ENCODE measurements around the gene COL18A1. TPM values are rescaled to one million over a fixed set of nuclear protein-coding genes. Genes with fewer than 3 reads are reported as not detected.

The COL18A1 gene
- total and polyA plus RNA-seq, 2 experiments from 2014 or later, result 97.1 to 140 TPM

DNA sequence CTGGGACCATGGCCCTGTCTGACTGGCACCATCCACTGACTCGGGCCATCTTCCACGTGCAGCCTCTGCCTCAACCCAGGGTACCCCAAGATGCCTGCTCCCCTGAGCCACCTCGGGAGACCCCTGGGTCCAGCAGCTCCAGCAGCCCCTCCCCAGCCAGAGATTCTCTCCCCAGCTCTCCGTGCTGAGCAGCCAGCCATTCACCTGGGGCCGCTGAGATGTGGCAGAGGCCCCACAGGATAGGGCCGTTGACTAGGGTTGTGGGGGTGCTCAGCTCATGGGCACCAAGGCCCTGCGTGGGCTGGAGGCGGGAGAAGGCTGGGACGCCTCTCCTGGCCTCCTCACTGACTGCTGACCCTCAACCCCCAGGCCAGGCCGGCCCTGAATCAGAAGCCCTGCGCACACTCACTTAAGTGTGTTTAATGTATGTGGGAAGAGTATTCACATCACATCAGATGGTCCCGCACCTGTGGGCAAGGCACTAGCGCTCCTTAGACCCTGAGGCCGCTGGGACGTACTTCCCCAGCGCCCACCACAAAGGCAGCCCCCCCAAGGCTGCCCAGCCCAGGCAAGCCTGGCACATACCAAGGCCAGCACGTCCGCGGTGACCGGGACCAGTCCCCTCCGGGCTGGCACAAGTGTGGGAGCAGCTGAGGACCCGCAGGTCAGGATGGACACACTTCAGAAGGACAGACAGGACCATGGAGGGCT is 109.5 kb downstream of the COL18A1 start:
- Histone ChIP-seq H3K36me3 (replicated peaks; ENCODE audit: insufficient read depth, low read depth) (no peaks in the 10 kb centered on the region), H3K27me3 (no peaks in the 10 kb centered on the region), H3K4me1 (ENCODE audit: insufficient read depth) (no peaks in the 10 kb centered on the region), H3K27ac (no peak overlapping the region), H3K9me2 (replicated peaks; ENCODE audit: insufficient read depth) (no peaks in the 10 kb centered on the region), H2AFZ (no peak overlapping the region), H3K4me3 (no peak overlapping the region), H3K79me2 (no peaks in the 10 kb centered on the region), H3K4me2 (no peak overlapping the region), H3K9me3 (ENCODE audit: low read depth) (peaks cover 15% of the 10 kb centered on the region), H4K20me1 (ENCODE audit: insufficient read depth, poor library complexity, severe bottlenecking) (no peaks in the 10 kb centered on the region)
- WGBS (ENCODE audit: low lambda C conversion rate, missing lambda C conversion rate), result 92% methylated on average over 22 of the region's 22 CpGs
- no peak for TF ChIP-seq CTCF (IDR thresholded peaks at IDR 0.05; ENCODE audit: poor library complexity)
- no peak for TF ChIP-seq EZH2phosphoT487 (IDR thresholded peaks at IDR 0.05; ENCODE audit: low read depth, severe bottlenecking, unreplicated experiment)
- no peak for DNase-seq (ENCODE audit: low spot score)

GRCh38 chr21:45515241-45516061 is 110.5 kb downstream of the COL18A1 start:
- H3K27ac ChIP-seq, result no peak overlapping the region
- no peaks in the 10 kb centered on the region for H3K79me2 ChIP-seq
- H3K4me2 ChIP-seq, result no peak overlapping the region
- DNase-seq (ENCODE audit: low spot score), result no peak
- no peak for TF ChIP-seq CTCF (IDR thresholded peaks at IDR 0.05; ENCODE audit: poor library complexity)
- TF ChIP-seq EZH2phosphoT487 (IDR thresholded peaks at IDR 0.05; ENCODE audit: low read depth, severe bottlenecking, unreplicated experiment), result no peak
- TF ChIP-seq EZH2 (IDR thresholded peaks at IDR 0.05; ENCODE audit: borderline replicate concordance), result no peak
- no peaks in the 10 kb centered on the region for H3K9me2 ChIP-seq (replicated peaks; ENCODE audit: insufficient read depth)
- H2AFZ ChIP-seq, result no peak overlapping the region
- H3K27me3 ChIP-seq, result no peaks in the 10 kb centered on the region
- peaks cover 25% of the 10 kb centered on the region for H3K9me3 ChIP-seq (ENCODE audit: low read depth)
- WGBS (ENCODE audit: low lambda C conversion rate, missing lambda C conversion rate), result 97% methylated on average over 26 of the region's 31 CpGs
- no peak overlapping the region for H3K4me3 ChIP-seq
- H4K20me1 ChIP-seq (ENCODE audit: insufficient read depth, poor library complexity, severe bottlenecking), result no peaks in the 10 kb centered on the region
- no peaks in the 10 kb centered on the region for H3K36me3 ChIP-seq (replicated peaks; ENCODE audit: insufficient read depth, low read depth)
- H3K4me1 ChIP-seq (ENCODE audit: insufficient read depth), result no peaks in the 10 kb centered on the region

DNA sequence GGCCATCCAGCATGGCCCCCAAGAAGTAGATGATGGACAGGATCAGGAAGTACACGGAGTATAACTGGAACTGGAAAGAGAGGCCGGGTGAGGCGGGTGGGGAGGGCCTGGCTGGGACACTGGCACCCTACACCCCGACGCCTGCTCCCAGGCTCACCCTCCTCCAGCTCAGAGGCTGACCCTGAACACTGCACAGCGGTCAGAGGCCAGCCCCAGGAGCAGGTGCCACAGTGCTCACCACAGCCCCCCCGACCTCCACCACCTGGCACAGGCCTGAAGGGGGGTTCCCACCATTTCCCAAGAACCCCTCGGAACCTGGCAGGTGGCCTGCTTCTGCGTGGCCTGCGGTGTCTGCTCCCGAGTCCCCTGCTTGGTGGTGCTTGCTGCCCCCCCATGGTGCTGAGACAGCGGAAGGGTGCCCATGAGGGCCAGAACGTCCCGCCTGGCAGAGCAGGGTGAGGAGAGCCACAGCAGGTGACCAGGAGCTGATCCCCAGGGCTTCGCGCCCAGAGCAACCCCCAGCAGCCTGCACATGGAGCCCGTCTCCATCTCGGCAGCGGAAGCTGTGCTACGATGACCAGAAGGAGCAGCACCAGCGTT is 111.2 kb downstream of the COL18A1 start:
- no peaks in the 10 kb centered on the region for H3K36me3 ChIP-seq (replicated peaks; ENCODE audit: insufficient read depth, low read depth)
- peaks cover 25% of the 10 kb centered on the region for H3K9me3 ChIP-seq (ENCODE audit: low read depth)
- H4K20me1 ChIP-seq (ENCODE audit: insufficient read depth, poor library complexity, severe bottlenecking), result no peaks in the 10 kb centered on the region
- no peak overlapping the region for H3K4me2 ChIP-seq
- no peak overlapping the region for H3K4me3 ChIP-seq
- H3K9me2 ChIP-seq (replicated peaks; ENCODE audit: insufficient read depth), result no peaks in the 10 kb centered on the region
- DNase-seq (ENCODE audit: low spot score), result no peak
- no peaks in the 10 kb centered on the region for H3K27me3 ChIP-seq
- no peak overlapping the region for H3K27ac ChIP-seq
- no peak for TF ChIP-seq EZH2 (IDR thresholded peaks at IDR 0.05; ENCODE audit: borderline replicate concordance)
- no peak for TF ChIP-seq CTCF (IDR thresholded peaks at IDR 0.05; ENCODE audit: poor library complexity)
- no peak for TF ChIP-seq EZH2phosphoT487 (IDR thresholded peaks at IDR 0.05; ENCODE audit: low read depth, severe bottlenecking, unreplicated experiment)
- WGBS (ENCODE audit: low lambda C conversion rate, missing lambda C conversion rate), result 95% methylated on average over 16 of the region's 21 CpGs
- no peaks in the 10 kb centered on the region for H3K79me2 ChIP-seq
- H2AFZ ChIP-seq, result no peak overlapping the region
- no peaks in the 10 kb centered on the region for H3K4me1 ChIP-seq (ENCODE audit: insufficient read depth)

All from hepatocyte (in vitro differentiated cells).